CD4-positive, alpha-beta T cell treated with Interleukin-17A for 1 hour (primary cell): ENCODE results near the gene MIPOL1.
"Not testable (repeated sequence)": the region's sequence is repeated elsewhere in the genome, so short reads cannot be mapped to it uniquely, and the experiment has no call there.

Experiments
- DNase-seq: peaks from one replicate; pipeline ENCODE4 v3.0.0-alpha.2; 2020

Gene MIPOL1

GRCh38 chr14:37411079-37411735, 213.5 kb downstream of the MIPOL1 start:
- DNase-seq = no peak

GRCh38 chr14:37413050-37413449, 215.3 kb downstream of the MIPOL1 start:
- DNase-seq = no peak

GRCh38 chr14:37413504-37414003, 215.8 kb downstream of the MIPOL1 start:
- no peak for DNase-seq

- DNase-seq = no peak
These were observed 218.5 kb downstream of the MIPOL1 start for GRCh38 chr14:37416264-37416663.

GRCh38 chr14:37417151-37417550, 219.4 kb downstream of the MIPOL1 start:
- no peak for DNase-seq

GRCh38 chr14:37417833-37418232, 220.1 kb downstream of the MIPOL1 start:
- DNase-seq = no peak

- DNase-seq = no peak
These were observed 222.9 kb downstream of the MIPOL1 start for GRCh38 chr14:37420622-37421021.

- DNase-seq = no peak
These were observed 224.6 kb downstream of the MIPOL1 start for GRCh38 chr14:37422319-37422718.

- no peak for DNase-seq
These were observed 225.0 kb downstream of the MIPOL1 start for GRCh38 chr14:37422748-37423147.

GRCh38 chr14:37428954-37429353, 231.2 kb downstream of the MIPOL1 start:
- DNase-seq = no peak

- no peak for DNase-seq
These were observed 231.9 kb downstream of the MIPOL1 start for GRCh38 chr14:37429618-37430017.

- no peak for DNase-seq
These were observed 237.1 kb downstream of the MIPOL1 start for GRCh38 chr14:37434867-37435266.

GRCh38 chr14:37436519-37436918, 238.8 kb downstream of the MIPOL1 start:
- no peak for DNase-seq

- no peak for DNase-seq
These were observed 239.8 kb downstream of the MIPOL1 start for GRCh38 chr14:37437490-37437889.

GRCh38 chr14:37438444-37438843, 240.7 kb downstream of the MIPOL1 start:
- DNase-seq = no peak

GRCh38 chr14:37443461-37443860, 245.7 kb downstream of the MIPOL1 start:
- DNase-seq = no peak

GRCh38 chr14:37447883-37448391, 250.2 kb downstream of the MIPOL1 start:
- no peak for DNase-seq

- no peak for DNase-seq
These were observed 254.6 kb downstream of the MIPOL1 start for GRCh38 chr14:37452323-37452722.

- DNase-seq = no peak
These were observed 256.2 kb downstream of the MIPOL1 start for GRCh38 chr14:37453985-37454384.

GRCh38 chr14:37457334-37457733, 259.6 kb downstream of the MIPOL1 start:
- no peak for DNase-seq

- DNase-seq = not testable (repeated sequence)
These were observed 264.7 kb downstream of the MIPOL1 start for GRCh38 chr14:37462426-37462825.

- no peak for DNase-seq
These were observed 266.6 kb downstream of the MIPOL1 start for GRCh38 chr14:37464192-37464858.

GRCh38 chr14:37466003-37466622, 268.4 kb downstream of the MIPOL1 start:
- no peak for DNase-seq

- DNase-seq = no peak
These were observed 268.9 kb downstream of the MIPOL1 start for GRCh38 chr14:37466623-37467088.
